ENCODE results near the gene HLA-DQA1. TPM values are rescaled to one million over a fixed set of nuclear protein-coding genes. Genes with fewer than 3 reads are reported as not detected.

HLA-DQA1 gene
- total and polyA plus RNA-seq, 7 experiments from 2014 or later, result 0.59 to 43.4 (median 10.7) TPM

- DNase-seq, result no peak
- no peaks in the 10 kb centered on the region for H3K36me3 ChIP-seq (ENCODE audit: control insufficient read depth in 2 of 3, insufficient read depth in 3 of 3, low read length in 3 of 3)
- POLR2A ChIA-PET, result no interaction called here
- Mint-ChIP-seq H3K9me3 (peaks cover 0 to 20% (median 8%) of the 10 kb centered on the region in 11 donors), H3K27ac (peak overlapping the region in 3 of 9 donors; percentile 36 to 72 (median 70)), H3K36me3 (peaks cover 0 to 14% (median 10%) of the 10 kb centered on the region in 5 donors), H3K27me3 (peaks cover 0 to 11% (median 0%) of the 10 kb centered on the region in 5 donors), H3K4me3 (peak overlapping the region in 3 of 10 donors; percentile 55 to 61 (median 57)), H3K4me1 (peaks cover 12 to 37% (median 29%) of the 10 kb centered on the region in 7 donors)
- no peak overlapping the region for H3K4me3 ChIP-seq (ENCODE audit: low read length)
- H3K4me1 ChIP-seq (ENCODE audit: control insufficient read depth in 2 of 2, insufficient read depth in 2 of 2, low read length in 2 of 2), result no peaks in the 10 kb centered on the region
- no peak overlapping the region for H3K27ac ChIP-seq (ENCODE audit: low read depth, low read length)
- CTCF ChIA-PET, result no interaction called here
- no peak for ATAC-seq
- intact Hi-C loops (cut with micrococcal nuclease), result no loop called here
- no peaks in the 10 kb centered on the region for H3K27me3 ChIP-seq (ENCODE audit: control insufficient read depth in 2 of 2, insufficient read depth in 2 of 2, low read length in 2 of 2)
- no peaks in the 10 kb centered on the region for H3K9me3 ChIP-seq (ENCODE audit: control insufficient read depth in 2 of 3, low read length in 3 of 3)
Measured at GRCh38 chr6:32603222-32603621, 34.0 kb upstream of the HLA-DQA1 start.

- Mint-ChIP-seq H3K4me1 (peaks cover 12 to 37% (median 29%) of the 10 kb centered on the region in 7 donors), H3K36me3 (peaks cover 0 to 14% (median 9%) of the 10 kb centered on the region in 5 donors), H3K9me3 (peaks cover 0 to 20% (median 8%) of the 10 kb centered on the region in 11 donors), H3K27ac (peak overlapping the region in 6 of 9 donors; percentile 10 to 87 (median 60)), H3K27me3 (peaks cover 0 to 10% (median 0%) of the 10 kb centered on the region in 5 donors), H3K4me3 (peak overlapping the region in 9 of 10 donors; percentile 4 to 81 (median 34))
- no peaks in the 10 kb centered on the region for H3K4me1 ChIP-seq (ENCODE audit: control insufficient read depth in 2 of 2, insufficient read depth in 2 of 2, low read length in 2 of 2)
- ChIA-PET CTCF (no interaction called here), POLR2A (no interaction called here)
- no peak for DNase-seq
- intact Hi-C loops (cut with micrococcal nuclease), result no loop called here
- no peak overlapping the region for H3K4me3 ChIP-seq (ENCODE audit: low read length)
- ATAC-seq, result peak; percentile 78
- H3K9me3 ChIP-seq (ENCODE audit: control insufficient read depth in 2 of 3, low read length in 3 of 3), result no peaks in the 10 kb centered on the region
- no peaks in the 10 kb centered on the region for H3K27me3 ChIP-seq (ENCODE audit: control insufficient read depth in 2 of 2, insufficient read depth in 2 of 2, low read length in 2 of 2)
- H3K27ac ChIP-seq (ENCODE audit: low read depth, low read length), result no peak overlapping the region
- no peaks in the 10 kb centered on the region for H3K36me3 ChIP-seq (ENCODE audit: control insufficient read depth in 2 of 3, insufficient read depth in 3 of 3, low read length in 3 of 3)
Measured at GRCh38 chr6:32603888-32604287, 33.3 kb upstream of the HLA-DQA1 start.

- peaks cover 0 to 7% (median 0%) of the 10 kb centered on the region in 5 donors for H3K27me3 Mint-ChIP-seq
- DNase-seq (no peak), ATAC-seq (peak; percentile 81)
- Histone ChIP-seq H3K9me3 (ENCODE audit: control insufficient read depth in 2 of 3, low read length in 3 of 3) (no peaks in the 10 kb centered on the region), H3K27me3 (ENCODE audit: control insufficient read depth in 2 of 2, insufficient read depth in 2 of 2, low read length in 2 of 2) (no peaks in the 10 kb centered on the region), H3K4me3 (ENCODE audit: low read length) (no peak overlapping the region), H3K36me3 (ENCODE audit: control insufficient read depth in 2 of 3, insufficient read depth in 3 of 3, low read length in 3 of 3) (no peaks in the 10 kb centered on the region), H3K27ac (ENCODE audit: low read depth, low read length) (no peak overlapping the region), H3K4me1 (ENCODE audit: control insufficient read depth in 2 of 2, insufficient read depth in 2 of 2, low read length in 2 of 2) (peaks cover 0 to 2% of the 10 kb centered on the region in 2 donors)
- intact Hi-C loops (cut with micrococcal nuclease), result no loop called here
- peaks cover 0 to 14% (median 7%) of the 10 kb centered on the region in 5 donors for H3K36me3 Mint-ChIP-seq
- peaks cover 12 to 37% (median 29%) of the 10 kb centered on the region in 7 donors for H3K4me1 Mint-ChIP-seq
- ChIA-PET POLR2A (no interaction called here), CTCF (no interaction called here)
- peak overlapping the region in 7 of 10 donors; percentile 17 to 81 (median 51) for H3K4me3 Mint-ChIP-seq
- H3K27ac Mint-ChIP-seq, result peak overlapping the region in 5 of 9 donors; percentile 10 to 87 (median 78)
- H3K9me3 Mint-ChIP-seq, result peaks cover 0 to 20% (median 6%) of the 10 kb centered on the region in 11 donors
Measured at GRCh38 chr6:32604434-32604877, 32.8 kb upstream of the HLA-DQA1 start.

- Mint-ChIP-seq H3K4me1 (peaks cover 12 to 27% (median 26%) of the 10 kb centered on the region in 7 donors), H3K27me3 (peaks cover 0 to 12% (median 0%) of the 10 kb centered on the region in 5 donors), H3K27ac (peak overlapping the region in 4 of 9 donors; percentile 37 to 82 (median 50)), H3K9me3 (peaks cover 0 to 15% (median 4%) of the 10 kb centered on the region in 11 donors), H3K4me3 (no peak overlapping the region), H3K36me3 (peaks cover 0 to 12% (median 6%) of the 10 kb centered on the region in 5 donors)
- H3K4me3 ChIP-seq (ENCODE audit: low read length), result no peak overlapping the region
- H3K27me3 ChIP-seq (ENCODE audit: control insufficient read depth in 2 of 2, insufficient read depth in 2 of 2, low read length in 2 of 2), result no peaks in the 10 kb centered on the region
- no peaks in the 10 kb centered on the region for H3K9me3 ChIP-seq (ENCODE audit: control insufficient read depth in 2 of 3, low read length in 3 of 3)
- no peak for ATAC-seq
- ChIA-PET CTCF (no interaction called here), POLR2A (no interaction called here)
- H3K27ac ChIP-seq (ENCODE audit: low read depth, low read length), result no peak overlapping the region
- no peak for DNase-seq
- intact Hi-C loops (cut with micrococcal nuclease), result loop anchor here in 1 of 2 donors (5.0 kb wide), 1 partner anchor 60 kb away; the partner anchor contains the start of gene HLA-DQB1
- H3K36me3 ChIP-seq (ENCODE audit: control insufficient read depth in 2 of 3, insufficient read depth in 3 of 3, low read length in 3 of 3), result no peaks in the 10 kb centered on the region
- H3K4me1 ChIP-seq (ENCODE audit: control insufficient read depth in 2 of 2, insufficient read depth in 2 of 2, low read length in 2 of 2), result peaks cover 0 to 6% of the 10 kb centered on the region in 2 donors
Measured at GRCh38 chr6:32607263-32607987, 29.8 kb upstream of the HLA-DQA1 start.

GRCh38 chr6:32607988-32608298, 29.3 kb upstream of the HLA-DQA1 start:
- Mint-ChIP-seq H3K4me1 (peaks cover 12 to 27% (median 21%) of the 10 kb centered on the region in 7 donors), H3K9me3 (peaks cover 0 to 10% (median 4%) of the 10 kb centered on the region in 11 donors), H3K4me3 (no peak overlapping the region), H3K27me3 (peaks cover 0 to 12% (median 0%) of the 10 kb centered on the region in 5 donors), H3K36me3 (peaks cover 0 to 6% (median 4%) of the 10 kb centered on the region in 5 donors), H3K27ac (peak overlapping the region in 2 of 9 donors; percentile 53 to 82)
- Histone ChIP-seq H3K9me3 (ENCODE audit: control insufficient read depth in 2 of 3, low read length in 3 of 3) (no peaks in the 10 kb centered on the region), H3K27ac (ENCODE audit: low read depth, low read length) (no peak overlapping the region), H3K36me3 (ENCODE audit: control insufficient read depth in 2 of 3, insufficient read depth in 3 of 3, low read length in 3 of 3) (no peaks in the 10 kb centered on the region), H3K27me3 (ENCODE audit: control insufficient read depth in 2 of 2, insufficient read depth in 2 of 2, low read length in 2 of 2) (no peaks in the 10 kb centered on the region), H3K4me3 (ENCODE audit: low read length) (no peak overlapping the region), H3K4me1 (ENCODE audit: control insufficient read depth in 2 of 2, insufficient read depth in 2 of 2, low read length in 2 of 2) (peaks cover 0 to 6% of the 10 kb centered on the region in 2 donors)
- POLR2A ChIA-PET, result no interaction called here
- CTCF ChIA-PET, result no interaction called here
- ATAC-seq, result no peak
- no peak for DNase-seq
- intact Hi-C loops (cut with micrococcal nuclease), result loop anchor here in 1 of 2 donors (5.0 kb wide), 1 partner anchor 59 kb away; the partner anchor contains the start of gene HLA-DQB1

- Histone ChIP-seq H3K27ac (ENCODE audit: low read depth, low read length) (no peak overlapping the region), H3K4me3 (ENCODE audit: low read length) (no peak overlapping the region), H3K4me1 (ENCODE audit: control insufficient read depth in 2 of 2, insufficient read depth in 2 of 2, low read length in 2 of 2) (peaks cover 0 to 6% of the 10 kb centered on the region in 2 donors), H3K36me3 (ENCODE audit: control insufficient read depth in 2 of 3, insufficient read depth in 3 of 3, low read length in 3 of 3) (no peaks in the 10 kb centered on the region), H3K9me3 (ENCODE audit: control insufficient read depth in 2 of 3, low read length in 3 of 3) (no peaks in the 10 kb centered on the region), H3K27me3 (ENCODE audit: control insufficient read depth in 2 of 2, insufficient read depth in 2 of 2, low read length in 2 of 2) (no peaks in the 10 kb centered on the region)
- Mint-ChIP-seq H3K4me3 (no peak overlapping the region), H3K27me3 (peaks cover 0 to 12% (median 0%) of the 10 kb centered on the region in 5 donors), H3K9me3 (peaks cover 0 to 6% (median 1%) of the 10 kb centered on the region in 11 donors), H3K4me1 (peaks cover 10 to 25% (median 17%) of the 10 kb centered on the region in 7 donors), H3K36me3 (peaks cover 0 to 6% (median 4%) of the 10 kb centered on the region in 5 donors), H3K27ac (peak overlapping the region in 3 of 9 donors; percentile 9 to 53 (median 32))
- ATAC-seq, result no peak
- POLR2A ChIA-PET, result no interaction called here
- no peak for DNase-seq
- CTCF ChIA-PET, result no interaction called here
- intact Hi-C loops (cut with micrococcal nuclease), result loop anchor here in 1 of 2 donors (5.0 kb wide), 1 partner anchor 59 kb away; the partner anchor contains the start of gene HLA-DQB1
Measured at GRCh38 chr6:32608362-32608761, 28.8 kb upstream of the HLA-DQA1 start.
